NCI-H1105 treated with DMSO at 0.1 percent for 48 hours (cell line): ENCODE data around the gene CUBN.

Source experiments
- DNase-seq: peaks from one replicate; lab custom pipeline; 2025; lab: John Stamatoyannopoulos, UW

Gene CUBN

DNA sequence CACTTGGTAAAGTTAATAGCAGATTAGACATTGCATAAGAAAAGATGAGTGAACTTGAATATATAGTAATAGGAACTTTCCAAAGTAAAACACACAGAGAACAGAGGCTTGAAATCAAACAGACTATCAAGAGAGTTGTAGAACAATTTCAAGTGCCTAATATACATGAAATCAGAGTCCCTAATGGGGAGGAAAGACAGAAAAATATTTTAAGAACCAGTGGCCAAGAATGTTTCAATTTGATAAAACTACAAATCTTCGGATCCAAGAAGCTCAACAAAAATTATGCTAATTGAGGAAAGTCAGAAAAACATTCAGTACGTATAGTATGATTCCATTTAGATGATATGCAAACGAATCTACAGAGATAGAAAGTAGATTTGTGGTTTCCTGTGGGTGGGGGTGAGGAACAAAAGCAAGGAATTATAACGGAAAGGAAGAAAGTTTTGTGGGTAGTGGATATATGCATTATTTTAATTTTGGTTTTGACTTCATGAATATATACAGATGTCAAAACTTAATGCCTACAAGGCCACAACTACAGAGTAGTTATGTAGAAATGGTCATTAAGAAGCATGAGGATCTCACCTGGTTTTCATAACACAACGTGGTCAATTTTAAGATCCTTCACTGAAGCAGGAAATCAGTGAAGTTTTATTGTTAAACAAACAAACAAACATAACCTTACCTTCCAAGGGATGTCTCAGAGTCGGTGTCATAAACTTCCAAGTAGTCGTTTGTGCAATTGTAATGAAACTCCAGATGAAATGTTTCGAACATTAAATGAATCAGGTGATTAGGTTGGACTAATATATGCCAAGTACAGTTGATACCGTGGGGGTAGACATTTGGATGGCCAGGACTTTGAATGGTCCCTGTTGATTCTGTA, 62.0 kb downstream of the CUBN start:
- DNase-seq: no peak

- DNase-seq: no peak
Observed at GRCh38 chr10:17066807-17067206, 62.8 kb downstream of the CUBN start.

- DNase-seq: no peak
Observed at GRCh38 chr10:17066000-17066399, 63.6 kb downstream of the CUBN start.

DNA sequence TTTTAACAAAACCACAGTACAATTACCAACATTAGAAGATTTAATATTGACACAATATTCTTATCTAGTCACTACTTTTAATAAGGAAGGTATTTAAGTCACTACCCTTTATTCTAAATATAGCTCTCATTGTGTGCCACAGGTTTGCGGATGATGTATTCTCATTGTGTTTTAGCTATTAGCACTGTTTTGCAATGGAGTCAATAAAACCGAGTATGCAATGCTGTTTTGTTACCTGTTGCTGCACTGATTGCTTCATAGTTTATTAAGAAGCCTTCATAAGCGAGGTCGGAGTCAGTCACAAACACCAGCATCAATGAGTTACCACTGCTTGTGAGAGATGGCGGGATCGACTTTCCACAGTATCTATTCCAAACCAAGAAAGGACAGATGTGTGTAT, 64.3 kb downstream of the CUBN start:
- no peak for DNase-seq

- DNase-seq: no peak
Observed at GRCh38 chr10:17064435-17064834, 65.2 kb downstream of the CUBN start.

DNA sequence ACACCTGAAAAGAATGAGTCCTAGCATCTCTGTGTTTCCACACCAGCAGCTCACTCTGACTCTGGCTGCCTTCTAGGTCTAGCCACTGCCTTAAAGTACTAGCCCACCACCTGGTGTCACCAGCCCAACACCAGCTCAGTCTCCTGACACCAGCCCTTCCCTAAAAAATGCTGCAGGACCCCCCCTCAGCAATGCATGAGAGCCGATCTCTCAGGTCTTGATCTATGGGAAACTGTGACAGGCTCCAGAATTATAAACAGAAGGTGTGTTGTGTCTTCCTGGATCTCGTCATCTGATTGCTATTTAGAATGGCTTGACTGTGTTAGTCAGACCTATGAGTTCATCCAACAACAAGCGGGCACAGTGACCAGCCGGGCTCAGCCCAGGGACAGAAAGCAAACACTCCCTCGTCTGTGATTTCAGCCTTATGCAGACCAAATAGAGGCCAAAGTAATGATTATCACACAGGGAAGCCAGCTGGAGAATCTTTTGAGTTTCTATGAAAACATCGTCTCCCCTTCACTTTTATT, 66.6 kb downstream of the CUBN start:
- DNase-seq: no peak

GRCh38 chr10:17062493-17062892, 67.1 kb downstream of the CUBN start:
- no peak for DNase-seq

GRCh38 chr10:17062009-17062408, 67.6 kb downstream of the CUBN start:
- no peak for DNase-seq

GRCh38 chr10:17061418-17061817, 68.2 kb downstream of the CUBN start:
- DNase-seq: no peak

- DNase-seq: no peak
Observed at GRCh38 chr10:17060289-17060688, 69.3 kb downstream of the CUBN start.

- DNase-seq: no peak
Observed at GRCh38 chr10:17059197-17059688, 70.4 kb downstream of the CUBN start.

DNA sequence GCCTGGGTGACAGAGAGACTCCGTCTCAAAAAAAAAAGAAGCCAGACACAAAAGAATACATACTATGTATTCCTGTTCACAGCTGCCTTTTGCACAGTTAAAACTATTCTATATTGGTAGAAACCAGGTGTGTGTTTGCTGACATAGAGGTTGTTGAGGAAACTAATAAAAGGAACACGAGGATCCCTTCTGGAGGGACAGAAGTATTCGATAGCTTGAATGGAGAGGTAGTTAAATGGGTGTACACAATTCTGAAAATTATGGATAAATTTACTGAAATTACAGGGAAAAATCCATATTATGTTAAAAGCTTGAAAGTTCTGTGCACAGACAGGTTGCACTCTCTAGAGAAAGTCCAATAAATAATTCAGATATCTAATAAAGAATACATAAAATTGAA, 71.5 kb downstream of the CUBN start:
- no peak for DNase-seq

DNA sequence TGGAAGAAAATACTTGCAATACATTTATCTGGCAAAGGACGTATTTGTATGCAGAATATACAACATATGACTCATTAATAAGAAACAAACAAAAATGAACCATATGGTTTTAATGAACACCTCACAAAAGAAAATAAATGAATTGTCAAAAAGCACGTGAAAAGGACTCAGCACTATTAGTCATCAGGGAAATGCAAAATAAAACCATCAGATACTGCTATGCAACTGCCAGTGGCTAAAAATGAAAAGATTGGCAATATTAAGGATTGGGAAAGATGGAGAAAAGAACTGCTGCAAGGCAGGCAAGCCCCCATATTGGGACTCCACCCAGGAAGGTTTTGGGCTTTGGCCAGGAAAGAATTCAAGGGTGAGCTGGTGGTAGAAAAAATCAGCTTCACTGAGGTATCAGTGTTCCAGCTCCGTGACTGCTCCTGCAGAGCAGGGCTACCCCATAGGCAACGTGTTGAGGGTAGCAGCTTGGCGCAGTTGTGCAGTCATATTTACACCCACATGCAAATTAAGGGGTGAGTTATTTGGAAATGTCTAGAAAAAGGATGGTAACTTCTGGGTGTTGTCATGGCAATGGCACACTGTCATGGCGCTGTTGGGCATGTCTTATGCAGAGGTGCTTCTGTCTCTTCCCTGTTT, 72.7 kb downstream of the CUBN start:
- no peak for DNase-seq

GRCh38 chr10:17053513-17053912, 76.1 kb downstream of the CUBN start:
- no peak for DNase-seq

DNA sequence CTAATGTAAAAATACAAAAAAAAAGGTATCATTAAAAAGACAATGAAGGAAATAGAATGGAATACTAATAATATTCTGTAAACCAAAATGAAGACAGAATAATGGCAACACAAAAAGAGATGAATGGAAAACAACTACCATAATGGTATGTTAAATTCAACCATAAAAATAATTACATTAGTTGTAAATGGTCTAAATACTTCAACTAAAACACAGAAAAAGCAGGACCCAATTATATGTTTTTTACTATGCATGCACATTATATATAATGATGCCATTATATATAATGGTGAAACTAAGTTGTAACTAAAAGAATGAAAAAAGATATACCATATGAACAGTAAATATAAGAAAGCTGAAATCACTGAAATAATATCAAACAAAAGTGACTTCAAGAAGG, 76.5 kb downstream of the CUBN start:
- DNase-seq: no peak

- DNase-seq: no peak
Observed at GRCh38 chr10:17051851-17052250, 77.8 kb downstream of the CUBN start.

GRCh38 chr10:17049195-17049594, 80.4 kb downstream of the CUBN start:
- no peak for DNase-seq

- no peak for DNase-seq
Observed at GRCh38 chr10:17047908-17048307, 81.7 kb downstream of the CUBN start.

DNA sequence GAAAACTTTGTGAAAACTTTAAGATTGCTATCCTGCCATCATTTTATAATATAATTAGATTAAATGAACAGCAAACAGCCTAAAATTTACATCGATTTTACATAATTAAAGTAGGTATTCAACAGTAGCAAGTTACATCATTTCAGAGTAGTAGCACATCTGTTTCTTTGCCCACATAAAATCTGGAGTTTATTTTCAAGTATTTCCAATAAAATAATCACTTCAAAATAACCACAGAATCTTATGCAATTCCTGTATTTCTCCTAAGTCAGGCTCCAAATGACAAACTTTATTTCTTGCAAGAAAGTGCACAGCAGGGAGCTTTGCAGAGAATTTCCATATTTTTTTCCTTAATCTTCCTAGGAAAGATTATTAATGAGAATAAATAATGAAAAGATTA, 82.6 kb downstream of the CUBN start:
- no peak for DNase-seq

- no peak for DNase-seq
Observed at GRCh38 chr10:17043586-17043985, 86.0 kb downstream of the CUBN start.

- DNase-seq: no peak
Observed at GRCh38 chr10:17041626-17042520, 87.7 kb downstream of the CUBN start.

DNA sequence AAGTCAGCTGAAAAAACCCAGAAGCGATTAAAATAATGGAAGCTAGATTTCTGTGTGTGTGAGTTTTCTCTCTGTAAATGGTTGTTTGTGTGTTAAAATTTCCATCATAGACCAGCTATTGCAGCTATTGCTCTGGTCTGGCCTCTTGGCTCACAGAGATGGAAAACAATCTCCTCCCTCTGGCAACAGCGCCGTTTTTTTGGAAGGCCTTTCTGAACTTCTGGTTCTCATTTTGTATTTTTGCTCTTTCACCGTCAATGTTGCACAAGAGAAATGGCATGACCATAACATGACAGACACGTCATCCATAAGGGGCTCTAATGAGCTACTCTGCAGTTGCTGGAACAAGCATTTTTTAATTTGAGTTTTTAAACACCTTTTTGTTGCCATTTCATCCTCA, 91.0 kb downstream of the CUBN start:
- DNase-seq: no peak
